HEK293 (cell line): ENCODE results near the gene ZNF124.

ENCODE experiments used
- CTCF ChIA-PET: fragments of 350-600 bp; formaldehyde crosslinking; extraction: SDS; loops from one replicate; lab custom pipeline; 2021; ENCODE audit warnings: antibody characterized with exemption; lab: Yijun Ruan, JAX
- POLR2A ChIA-PET: fragments of 300-600 bp; formaldehyde crosslinking; extraction: SDS; loops from one replicate; lab custom pipeline; 2020; ENCODE audit warnings: antibody characterized with exemption, inconsistent platforms; lab: Yijun Ruan, JAX
- H3K27ac ChIP-seq: fragments of 200-500 bp; sonication (Bioruptor generic); 2 replicates; pipeline ENCODE4 v1.5.1; 2014; ENCODE audit warnings: low read depth, low read length, control low read depth, inconsistent platforms; ENCODE audit errors: extremely low read depth
- H3K36me3 ChIP-seq, 2 experiments: fragments of 200-500 bp in 1 of 2; sonication (Bioruptor generic) in 1 of 2; 1 replicate in 1 of 2; 2 replicates in 1 of 2; pipeline ENCODE4 v1.5.1; 2014 to 2017; ENCODE audit warnings: inconsistent platforms in 2 of 2, low read length in 2 of 2; ENCODE audit not compliant: control insufficient read depth in 2 of 2, insufficient read depth in 1 of 2
- H3K4me1 ChIP-seq: fragments of 200-500 bp; sonication (Bioruptor generic); 2 replicates; pipeline ENCODE4 v1.5.1; 2014; ENCODE audit warnings: mild to moderate bottlenecking, low read length, inconsistent platforms; ENCODE audit not compliant: control insufficient read depth, insufficient read depth
- H3K4me3 ChIP-seq: 2 replicates; pipeline ENCODE4 v1.5.1; 2011; ENCODE audit warnings: low read depth, mild to moderate bottlenecking, control low read depth, low read length, moderate library complexity
- H3K9me3 ChIP-seq: fragments of 200-500 bp; sonication (Bioruptor generic); 2 replicates; pipeline ENCODE4 v1.5.1; 2014; ENCODE audit warnings: low read depth, low read length, inconsistent platforms; ENCODE audit not compliant: control insufficient read depth, insufficient read depth
- GLI2 ChIP-seq: fragments of 450-650 bp; formaldehyde crosslinking; IDR thresholded peaks from 2 replicates; pipeline ENCODE4; 2017; ENCODE audit warnings: missing biosample characterization, missing genetic modification characterization, low read depth, borderline replicate concordance
- KLF10 ChIP-seq: fragments of 450-650 bp; IDR thresholded peaks from 2 replicates; pipeline ENCODE4 v1.5.1; 2018; ENCODE audit warnings: missing biosample characterization, mild to moderate bottlenecking, missing genetic modification characterization
- KLF17 ChIP-seq: fragments of 450-650 bp; formaldehyde crosslinking; IDR thresholded peaks from 2 replicates; pipeline ENCODE4 v1.5.1; 2016; ENCODE audit warnings: missing biosample characterization, missing genetic modification characterization
- PRDM4 ChIP-seq: fragments of 450-650 bp; formaldehyde crosslinking; IDR thresholded peaks from 2 replicates; pipeline ENCODE4 v1.5.1; 2017; ENCODE audit warnings: missing biosample characterization, missing genetic modification characterization
- ZBTB17 ChIP-seq: fragments of 450-650 bp; formaldehyde crosslinking; IDR thresholded peaks from 2 replicates; pipeline ENCODE4 v1.5.1; 2016; ENCODE audit warnings: missing biosample characterization, missing genetic modification characterization
- ZNF157 ChIP-seq: fragments of 450-650 bp; formaldehyde crosslinking; IDR thresholded peaks from 2 replicates; pipeline ENCODE4 v1.5.1; 2016; ENCODE audit warnings: missing biosample characterization, missing genetic modification characterization
- ZNF211 ChIP-seq: fragments of 450-650 bp; formaldehyde crosslinking; IDR thresholded peaks from 2 replicates; pipeline ENCODE4 v1.5.1; 2016; ENCODE audit warnings: low read depth, missing biosample characterization, missing genetic modification characterization
- ZNF223 ChIP-seq: fragments of 450-650 bp; formaldehyde crosslinking; IDR thresholded peaks from 2 replicates; pipeline ENCODE4 v1.5.1; 2016; ENCODE audit warnings: missing biosample characterization, missing genetic modification characterization
- ZNF248 ChIP-seq: fragments of 450-650 bp; formaldehyde crosslinking; IDR thresholded peaks from 2 replicates; pipeline ENCODE4 v1.5.1; 2017; ENCODE audit warnings: missing biosample characterization, missing genetic modification characterization
- ZNF366 ChIP-seq: fragments of 450-650 bp; formaldehyde crosslinking; conservative IDR thresholded peaks from 2 replicates; pipeline ENCODE4 v1.5.1; 2016; ENCODE audit warnings: missing biosample characterization, missing genetic modification characterization
- ZNF501 ChIP-seq: fragments of 450-650 bp; formaldehyde crosslinking; IDR thresholded peaks from 2 replicates; pipeline ENCODE4 v1.5.1; 2016; ENCODE audit warnings: missing biosample characterization, missing genetic modification characterization
- ZNF549 ChIP-seq: fragments of 450-650 bp; IDR thresholded peaks from 2 replicates; pipeline ENCODE4 v1.5.1; 2018; ENCODE audit warnings: missing biosample characterization, missing genetic modification characterization, mild to moderate bottlenecking, inconsistent platforms, moderate library complexity
- ZNF670 ChIP-seq: fragments of 450-650 bp; formaldehyde crosslinking; IDR thresholded peaks from 2 replicates; pipeline ENCODE4 v1.5.1; 2016; ENCODE audit warnings: missing biosample characterization, missing genetic modification characterization, low read depth
- ZSCAN23 ChIP-seq: fragments of 450-650 bp; formaldehyde crosslinking; IDR thresholded peaks from 2 replicates; pipeline ENCODE4 v1.5.1; 2016; ENCODE audit warnings: missing biosample characterization, missing genetic modification characterization
- TF ChIP-seq, protein P1 (sequence below): fragments of 450-650 bp; formaldehyde crosslinking; IDR thresholded peaks from 2 replicates; pipeline ENCODE4 v1.5.1; 2016; ENCODE audit warnings: missing biosample characterization, missing genetic modification characterization, low read depth
- TF ChIP-seq, protein P2 (sequence below): fragments of 450-650 bp; formaldehyde crosslinking; IDR thresholded peaks from 2 replicates; pipeline ENCODE4 v1.5.1; 2016; ENCODE audit warnings: missing biosample characterization, missing genetic modification characterization
- TF ChIP-seq, protein P3 (sequence below): fragments of 450-650 bp; IDR thresholded peaks from 2 replicates; pipeline ENCODE4 v1.5.1; 2018; ENCODE audit warnings: missing biosample characterization, missing genetic modification characterization

ZNF124 gene

GRCh38 chr1:247177755-247178154, 5.9 kb upstream of the ZNF124 start:
- H3K9me3 ChIP-seq = no peaks in the 10 kb centered on the region
- POLR2A ChIA-PET = no interaction called here
- no peak overlapping the region for H3K27ac ChIP-seq
- H3K36me3 ChIP-seq = no peaks in the 10 kb centered on the region
- no peaks in the 10 kb centered on the region for H3K4me1 ChIP-seq
- TF ChIP-seq ZNF211 (tag by site-specific recombination) = no peak
- TF ChIP-seq ZSCAN23 (tag by site-specific recombination) = no peak
- TF ChIP-seq ZNF248 = no peak
- no peak for TF ChIP-seq ZNF501 (tag by site-specific recombination)
- no peak for TF ChIP-seq KLF10 (tag by site-specific recombination)
- TF ChIP-seq ZNF157 = no peak
- TF ChIP-seq, protein P1, sequence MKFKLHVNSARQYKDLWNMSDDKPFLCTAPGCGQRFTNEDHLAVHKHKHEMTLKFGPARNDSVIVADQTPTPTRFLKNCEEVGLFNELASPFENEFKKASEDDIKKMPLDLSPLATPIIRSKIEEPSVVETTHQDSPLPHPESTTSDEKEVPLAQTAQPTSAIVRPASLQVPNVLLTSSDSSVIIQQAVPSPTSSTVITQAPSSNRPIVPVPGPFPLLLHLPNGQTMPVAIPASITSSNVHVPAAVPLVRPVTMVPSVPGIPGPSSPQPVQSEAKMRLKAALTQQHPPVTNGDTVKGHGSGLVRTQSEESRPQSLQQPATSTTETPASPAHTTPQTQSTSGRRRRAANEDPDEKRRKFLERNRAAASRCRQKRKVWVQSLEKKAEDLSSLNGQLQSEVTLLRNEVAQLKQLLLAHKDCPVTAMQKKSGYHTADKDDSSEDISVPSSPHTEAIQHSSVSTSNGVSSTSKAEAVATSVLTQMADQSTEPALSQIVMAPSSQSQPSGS (tag by site-specific recombination) = no peak
- TF ChIP-seq, protein P2, sequence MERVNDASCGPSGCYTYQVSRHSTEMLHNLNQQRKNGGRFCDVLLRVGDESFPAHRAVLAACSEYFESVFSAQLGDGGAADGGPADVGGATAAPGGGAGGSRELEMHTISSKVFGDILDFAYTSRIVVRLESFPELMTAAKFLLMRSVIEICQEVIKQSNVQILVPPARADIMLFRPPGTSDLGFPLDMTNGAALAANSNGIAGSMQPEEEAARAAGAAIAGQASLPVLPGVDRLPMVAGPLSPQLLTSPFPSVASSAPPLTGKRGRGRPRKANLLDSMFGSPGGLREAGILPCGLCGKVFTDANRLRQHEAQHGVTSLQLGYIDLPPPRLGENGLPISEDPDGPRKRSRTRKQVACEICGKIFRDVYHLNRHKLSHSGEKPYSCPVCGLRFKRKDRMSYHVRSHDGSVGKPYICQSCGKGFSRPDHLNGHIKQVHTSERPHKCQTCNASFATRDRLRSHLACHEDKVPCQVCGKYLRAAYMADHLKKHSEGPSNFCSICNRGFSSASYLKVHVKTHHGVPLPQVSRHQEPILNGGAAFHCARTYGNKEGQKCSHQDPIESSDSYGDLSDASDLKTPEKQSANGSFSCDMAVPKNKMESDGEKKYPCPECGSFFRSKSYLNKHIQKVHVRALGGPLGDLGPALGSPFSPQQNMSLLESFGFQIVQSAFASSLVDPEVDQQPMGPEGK = no peak
- no peak for TF ChIP-seq ZBTB17 (tag by site-specific recombination)
- no peak overlapping the region for H3K4me3 ChIP-seq
- CTCF ChIA-PET = no interaction called here

- CTCF ChIA-PET = no interaction called here
- Histone ChIP-seq H3K27ac (no peak overlapping the region), H3K4me1 (no peaks in the 10 kb centered on the region), H3K9me3 (no peaks in the 10 kb centered on the region), H3K36me3 (no peaks in the 10 kb centered on the region), H3K4me3 (no peak overlapping the region)
- no peak for TF ChIP-seq ZNF366 (tag by site-specific recombination)
- no peak for TF ChIP-seq ZNF549 (tag by site-specific recombination)
- TF ChIP-seq ZNF670 (tag by site-specific recombination) = no peak
- TF ChIP-seq ZNF223 (tag by site-specific recombination) = no peak
- no peak for TF ChIP-seq KLF17
- no peak for TF ChIP-seq PRDM4
- no peak for TF ChIP-seq GLI2
- TF ChIP-seq, protein P3, sequence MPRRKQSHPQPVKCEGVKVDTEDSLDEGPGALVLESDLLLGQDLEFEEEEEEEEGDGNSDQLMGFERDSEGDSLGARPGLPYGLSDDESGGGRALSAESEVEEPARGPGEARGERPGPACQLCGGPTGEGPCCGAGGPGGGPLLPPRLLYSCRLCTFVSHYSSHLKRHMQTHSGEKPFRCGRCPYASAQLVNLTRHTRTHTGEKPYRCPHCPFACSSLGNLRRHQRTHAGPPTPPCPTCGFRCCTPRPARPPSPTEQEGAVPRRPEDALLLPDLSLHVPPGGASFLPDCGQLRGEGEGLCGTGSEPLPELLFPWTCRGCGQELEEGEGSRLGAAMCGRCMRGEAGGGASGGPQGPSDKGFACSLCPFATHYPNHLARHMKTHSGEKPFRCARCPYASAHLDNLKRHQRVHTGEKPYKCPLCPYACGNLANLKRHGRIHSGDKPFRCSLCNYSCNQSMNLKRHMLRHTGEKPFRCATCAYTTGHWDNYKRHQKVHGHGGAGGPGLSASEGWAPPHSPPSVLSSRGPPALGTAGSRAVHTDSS (tag by site-specific recombination) = no peak
- POLR2A ChIA-PET = no interaction called here
Observed at GRCh38 chr1:247175458-247175857, 3.6 kb upstream of the ZNF124 start.
